ENCODE results near the gene ATG9A. TPM values are rescaled to one million over a fixed set of nuclear protein-coding genes. Genes with fewer than 3 reads are reported as not detected.

The ATG9A gene
- total RNA-seq, 1 donor: 30.3 TPM

DNA sequence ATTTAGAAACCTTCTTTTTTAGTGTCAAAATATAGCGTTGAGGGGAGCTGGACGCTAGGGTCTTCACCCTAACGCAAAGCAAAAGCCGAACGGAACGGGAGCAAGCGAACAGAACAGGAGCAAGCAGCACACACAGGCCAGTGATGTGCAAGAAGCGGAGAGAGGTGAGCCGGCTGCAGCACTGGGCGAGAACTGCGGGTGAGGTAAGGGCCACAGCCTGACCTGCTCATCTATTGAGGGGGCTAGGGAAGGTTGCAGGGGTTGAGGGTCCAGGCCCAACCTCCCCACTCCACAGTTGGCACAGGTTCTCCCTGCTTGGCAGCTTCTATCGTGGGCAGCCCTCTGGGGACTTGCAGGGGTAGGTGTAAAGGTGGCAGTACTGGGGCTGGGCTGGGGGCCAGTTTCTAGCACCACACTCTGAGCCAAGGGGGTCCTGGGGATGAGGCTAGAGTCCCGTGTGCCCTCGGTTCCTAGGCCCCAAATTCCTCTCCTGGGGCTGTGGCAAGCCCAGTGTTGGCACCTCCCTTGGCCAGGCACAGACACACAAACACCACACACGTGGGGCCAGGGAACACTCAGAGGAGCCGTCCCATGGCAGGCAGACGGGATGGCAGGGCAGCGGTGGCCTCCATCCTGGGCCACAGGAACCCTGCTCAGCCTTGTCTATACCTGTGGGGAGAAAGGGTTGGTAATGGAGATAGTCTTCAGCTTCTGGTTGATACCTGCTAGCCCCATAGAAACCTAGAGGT is 9.5 kb downstream of the ATG9A start:
- H3K9me3 ChIP-seq (ENCODE audit: low read depth, low read length): no peaks in the 10 kb centered on the region
- no peaks in the 10 kb centered on the region for H3K27me3 ChIP-seq (ENCODE audit: insufficient read depth, low read length)
- H3K4me1 ChIP-seq (ENCODE audit: insufficient read depth, low read length): peaks cover 36% of the 10 kb centered on the region
- no peak overlapping the region for H3K4me3 ChIP-seq (ENCODE audit: low read length)

DNA sequence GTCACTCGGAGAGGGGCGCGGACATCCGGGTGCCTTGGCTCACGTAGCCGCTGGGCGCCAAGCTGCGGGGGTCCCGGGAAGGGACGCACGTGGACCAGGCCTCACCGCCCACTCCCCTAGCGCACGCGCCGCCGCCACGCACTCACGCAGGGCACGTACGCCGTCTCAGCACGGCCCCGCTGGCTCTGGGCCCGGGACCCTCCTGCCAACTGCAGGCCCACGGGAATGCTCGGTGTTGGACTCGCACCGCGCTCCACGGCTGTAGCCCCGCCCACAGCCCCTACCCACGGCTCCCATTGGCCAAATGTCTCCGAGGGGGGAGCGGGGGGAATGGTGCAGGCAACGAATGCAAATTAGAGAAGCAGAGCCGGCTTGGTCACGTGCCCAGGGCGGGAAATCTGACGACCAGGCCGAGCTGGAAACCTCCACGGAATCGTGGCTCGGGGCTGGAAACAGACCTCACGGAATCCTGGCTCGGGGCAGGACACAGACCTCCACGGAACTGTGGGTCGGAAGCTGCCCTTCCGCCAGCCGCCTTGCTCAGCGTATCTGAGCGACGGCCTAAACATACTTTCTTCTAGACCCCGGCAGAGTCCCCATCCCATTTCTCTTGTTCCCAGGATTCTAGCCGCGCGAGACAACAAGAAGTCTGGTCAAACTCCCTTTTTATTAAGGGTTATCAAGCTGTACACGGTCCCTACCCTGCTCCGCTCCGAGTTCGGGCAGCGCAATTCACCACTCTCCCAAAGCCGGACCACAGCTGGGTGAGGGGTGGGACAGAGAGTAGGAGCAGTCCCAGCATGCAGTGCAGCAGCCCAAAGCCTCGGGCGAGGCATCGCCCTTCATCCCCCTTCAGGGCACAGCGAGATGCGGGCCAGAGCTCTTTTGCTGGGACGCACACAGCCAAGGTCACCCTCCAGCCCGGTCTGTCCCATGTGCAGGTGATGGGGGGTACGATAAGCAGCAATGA is 10.4 kb downstream of the ATG9A start, which contains the start of gene ABCB6:
TSS of gene ABCB6 (minus strand) at position 227 of the 970 bp plus-strand sequence. CDS start 285 bp downstream, outside the sequence.
- Histone ChIP-seq H3K9me3 (ENCODE audit: low read depth, low read length) (no peaks in the 10 kb centered on the region), H3K4me1 (ENCODE audit: insufficient read depth, low read length) (peaks cover 33% of the 10 kb centered on the region), H3K4me3 (ENCODE audit: low read length) (peak within 1 kb of the TSS; percentile 44), H3K27me3 (ENCODE audit: insufficient read depth, low read length) (no peaks in the 10 kb centered on the region)

GRCh38 chr2:219218217-219218731 is 11.2 kb downstream of the ATG9A start:
- H3K9me3 ChIP-seq (ENCODE audit: low read depth, low read length): no peaks in the 10 kb centered on the region
- H3K4me1 ChIP-seq (ENCODE audit: insufficient read depth, low read length): peaks cover 33% of the 10 kb centered on the region
- H3K27me3 ChIP-seq (ENCODE audit: insufficient read depth, low read length): no peaks in the 10 kb centered on the region
- H3K4me3 ChIP-seq (ENCODE audit: low read length): peak overlapping the region; percentile 44

DNA sequence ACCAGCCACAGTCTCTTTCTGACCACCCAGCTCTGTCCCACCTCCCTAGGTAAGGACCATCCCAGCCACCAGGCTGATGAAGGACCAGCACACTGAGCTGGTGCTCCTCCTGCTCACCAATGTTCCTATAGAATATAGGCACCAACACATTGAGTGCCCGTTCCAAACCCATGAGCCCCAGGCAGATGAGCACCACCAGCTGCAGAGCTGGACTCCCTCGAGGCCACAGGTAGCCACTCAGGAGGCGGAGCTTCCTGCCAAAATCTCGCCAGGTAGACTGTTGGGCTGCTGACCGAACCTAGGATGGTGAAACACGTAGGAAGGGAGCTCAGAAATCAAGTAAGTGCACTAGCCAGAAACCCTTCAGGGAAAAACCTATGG is 12.9 kb downstream of the ATG9A start:
- H3K4me1 ChIP-seq (ENCODE audit: insufficient read depth, low read length): peaks cover 33% of the 10 kb centered on the region

DNA sequence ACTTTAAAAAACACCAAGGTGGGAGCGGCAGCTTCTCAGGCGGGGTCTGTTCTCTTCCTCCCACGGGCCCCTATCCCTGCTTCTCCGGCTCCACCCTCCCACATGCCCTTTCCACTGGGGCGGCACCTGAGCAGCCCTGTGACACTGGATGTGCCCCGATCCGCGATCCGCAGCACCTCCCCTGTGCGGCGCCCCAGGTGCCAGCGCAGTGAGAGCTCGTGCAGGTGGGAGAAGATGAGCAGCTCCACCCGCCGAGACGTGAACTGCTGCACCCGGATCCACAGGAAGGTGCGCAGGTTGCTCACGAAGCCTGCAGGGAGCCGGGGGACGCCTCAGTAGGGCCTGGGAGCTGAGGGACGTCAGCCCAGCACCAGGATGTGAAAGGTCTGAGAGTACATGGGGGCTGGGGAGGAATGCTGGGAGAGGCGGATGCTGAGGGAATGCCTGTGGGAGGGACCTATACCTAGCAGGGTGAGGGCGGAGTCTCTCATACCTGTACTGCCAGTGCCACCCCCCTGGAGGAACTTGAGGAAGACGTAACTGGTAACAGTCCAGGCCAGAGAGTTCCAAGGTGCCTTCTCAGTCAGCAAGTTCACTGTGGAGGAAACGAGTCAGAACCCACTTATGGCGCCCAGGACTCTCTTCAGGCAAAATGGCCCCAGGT is 13.4 kb downstream of the ATG9A start:
- Histone ChIP-seq H3K4me3 (ENCODE audit: low read length) (no peak overlapping the region), H3K4me1 (ENCODE audit: insufficient read depth, low read length) (peaks cover 38% of the 10 kb centered on the region), H3K9me3 (ENCODE audit: low read depth, low read length) (no peaks in the 10 kb centered on the region), H3K27me3 (ENCODE audit: insufficient read depth, low read length) (no peaks in the 10 kb centered on the region)

More for the DNA sequence above, 12.9 kb downstream of the ATG9A start:
- Histone ChIP-seq H3K9me3 (ENCODE audit: low read depth, low read length) (no peaks in the 10 kb centered on the region), H3K27me3 (ENCODE audit: insufficient read depth, low read length) (no peaks in the 10 kb centered on the region), H3K4me3 (ENCODE audit: low read length) (no peak overlapping the region)

DNA sequence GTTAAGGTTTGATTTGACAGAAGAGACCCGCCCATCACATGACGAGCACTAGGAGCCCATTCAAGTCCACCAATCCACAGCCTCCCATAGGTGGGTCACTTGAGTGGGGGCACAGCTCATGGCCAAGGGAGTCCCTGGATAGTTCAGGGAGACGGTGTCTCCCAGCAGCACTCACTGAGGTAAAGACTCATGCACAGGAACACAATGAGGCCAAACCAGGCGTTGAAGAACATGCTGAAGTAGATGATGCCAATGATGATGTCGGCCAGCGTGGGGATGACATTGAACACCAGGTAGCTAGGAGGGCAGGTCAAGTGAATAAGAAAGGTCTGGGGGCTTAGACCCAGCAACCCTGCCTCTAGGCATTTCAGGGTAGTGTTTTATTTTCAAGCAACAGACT is 14.7 kb downstream of the ATG9A start:
- Histone ChIP-seq H3K4me3 (ENCODE audit: low read length) (no peak overlapping the region), H3K27me3 (ENCODE audit: insufficient read depth, low read length) (no peaks in the 10 kb centered on the region), H3K4me1 (ENCODE audit: insufficient read depth, low read length) (peaks cover 43% of the 10 kb centered on the region), H3K9me3 (ENCODE audit: low read depth, low read length) (no peaks in the 10 kb centered on the region)

GRCh38 chr2:219214141-219214540 is 15.3 kb downstream of the ATG9A start:
- peaks cover 43% of the 10 kb centered on the region for H3K4me1 ChIP-seq (ENCODE audit: insufficient read depth, low read length)
- H3K27me3 ChIP-seq (ENCODE audit: insufficient read depth, low read length): no peaks in the 10 kb centered on the region
- no peaks in the 10 kb centered on the region for H3K9me3 ChIP-seq (ENCODE audit: low read depth, low read length)
- H3K4me3 ChIP-seq (ENCODE audit: low read length): no peak overlapping the region

- no peak overlapping the region for H3K4me3 ChIP-seq (ENCODE audit: low read length)
- H3K4me1 ChIP-seq (ENCODE audit: insufficient read depth, low read length): peaks cover 42% of the 10 kb centered on the region
- no peaks in the 10 kb centered on the region for H3K27me3 ChIP-seq (ENCODE audit: insufficient read depth, low read length)
- H3K9me3 ChIP-seq (ENCODE audit: low read depth, low read length): no peaks in the 10 kb centered on the region
Measured at GRCh38 chr2:219213486-219214071, 15.9 kb downstream of the ATG9A start.

DNA sequence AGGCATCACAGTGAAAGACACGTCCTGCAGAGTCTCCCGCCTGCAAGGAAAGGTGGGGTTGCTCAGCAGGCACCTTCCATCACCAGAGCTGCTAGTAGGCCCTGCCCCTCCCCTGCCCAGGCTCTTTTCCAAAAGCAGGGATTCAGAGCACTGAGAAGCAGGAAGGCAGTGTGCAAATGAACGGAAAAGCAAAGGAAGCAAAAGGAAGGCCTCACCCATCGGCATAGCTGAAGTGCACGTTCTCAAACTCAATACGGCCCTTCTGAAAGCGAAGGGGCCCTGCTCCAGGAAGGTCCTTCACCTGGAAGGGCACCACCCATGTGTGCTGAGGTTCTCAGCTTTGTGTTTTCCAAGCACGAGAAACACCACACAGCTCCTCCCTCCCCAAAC is 16.4 kb downstream of the ATG9A start:
- Histone ChIP-seq H3K27me3 (ENCODE audit: insufficient read depth, low read length) (no peaks in the 10 kb centered on the region), H3K4me1 (ENCODE audit: insufficient read depth, low read length) (peaks cover 39% of the 10 kb centered on the region), H3K9me3 (ENCODE audit: low read depth, low read length) (no peaks in the 10 kb centered on the region)

GRCh38 chr2:219210886-219211362 is 18.5 kb downstream of the ATG9A start:
- no peak overlapping the region for H3K4me3 ChIP-seq (ENCODE audit: low read length)
- H3K9me3 ChIP-seq (ENCODE audit: low read depth, low read length): no peaks in the 10 kb centered on the region
- H3K27me3 ChIP-seq (ENCODE audit: insufficient read depth, low read length): no peaks in the 10 kb centered on the region
- peaks cover 42% of the 10 kb centered on the region for H3K4me1 ChIP-seq (ENCODE audit: insufficient read depth, low read length)

More for the DNA sequence above, 16.4 kb downstream of the ATG9A start:
- H3K4me3 ChIP-seq (ENCODE audit: low read length): no peak overlapping the region

DNA sequence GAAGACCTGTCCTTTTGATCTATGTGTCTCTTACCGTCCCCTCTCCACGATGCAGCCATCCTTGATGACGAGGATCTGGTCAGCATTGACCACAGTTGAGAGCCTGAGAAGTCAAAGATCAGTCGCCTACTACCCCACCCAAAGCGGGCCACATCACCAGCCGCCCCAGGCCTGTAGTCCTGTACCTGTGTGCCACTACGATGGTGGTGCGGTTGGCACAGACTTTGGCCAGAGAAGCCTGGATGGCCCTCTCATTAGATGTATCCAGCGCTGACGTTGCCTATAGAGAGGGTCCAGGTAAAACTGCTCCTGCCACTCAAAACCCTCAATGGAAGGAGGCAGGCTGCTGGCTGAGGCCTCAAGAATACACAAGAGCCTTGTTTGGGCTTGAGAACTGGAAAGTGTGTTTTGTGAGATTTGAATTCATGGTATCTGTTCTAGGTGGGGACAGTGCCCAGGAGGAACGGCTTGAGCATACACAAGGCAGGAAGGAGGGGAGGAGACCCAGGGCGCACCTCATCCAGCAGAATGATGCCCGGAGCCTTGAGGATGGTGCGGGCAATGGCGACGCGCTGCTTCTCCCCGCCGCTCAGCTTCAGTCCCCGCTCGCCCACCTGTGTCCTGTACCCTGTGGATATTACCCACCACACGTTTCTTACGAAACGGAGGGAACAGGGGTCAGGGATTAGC is 19.1 kb downstream of the ATG9A start:
- H3K9me3 ChIP-seq (ENCODE audit: low read depth, low read length): no peaks in the 10 kb centered on the region
- H3K4me1 ChIP-seq (ENCODE audit: insufficient read depth, low read length): peaks cover 45% of the 10 kb centered on the region
- no peak overlapping the region for H3K4me3 ChIP-seq (ENCODE audit: low read length)
- H3K27me3 ChIP-seq (ENCODE audit: insufficient read depth, low read length): no peaks in the 10 kb centered on the region

DNA sequence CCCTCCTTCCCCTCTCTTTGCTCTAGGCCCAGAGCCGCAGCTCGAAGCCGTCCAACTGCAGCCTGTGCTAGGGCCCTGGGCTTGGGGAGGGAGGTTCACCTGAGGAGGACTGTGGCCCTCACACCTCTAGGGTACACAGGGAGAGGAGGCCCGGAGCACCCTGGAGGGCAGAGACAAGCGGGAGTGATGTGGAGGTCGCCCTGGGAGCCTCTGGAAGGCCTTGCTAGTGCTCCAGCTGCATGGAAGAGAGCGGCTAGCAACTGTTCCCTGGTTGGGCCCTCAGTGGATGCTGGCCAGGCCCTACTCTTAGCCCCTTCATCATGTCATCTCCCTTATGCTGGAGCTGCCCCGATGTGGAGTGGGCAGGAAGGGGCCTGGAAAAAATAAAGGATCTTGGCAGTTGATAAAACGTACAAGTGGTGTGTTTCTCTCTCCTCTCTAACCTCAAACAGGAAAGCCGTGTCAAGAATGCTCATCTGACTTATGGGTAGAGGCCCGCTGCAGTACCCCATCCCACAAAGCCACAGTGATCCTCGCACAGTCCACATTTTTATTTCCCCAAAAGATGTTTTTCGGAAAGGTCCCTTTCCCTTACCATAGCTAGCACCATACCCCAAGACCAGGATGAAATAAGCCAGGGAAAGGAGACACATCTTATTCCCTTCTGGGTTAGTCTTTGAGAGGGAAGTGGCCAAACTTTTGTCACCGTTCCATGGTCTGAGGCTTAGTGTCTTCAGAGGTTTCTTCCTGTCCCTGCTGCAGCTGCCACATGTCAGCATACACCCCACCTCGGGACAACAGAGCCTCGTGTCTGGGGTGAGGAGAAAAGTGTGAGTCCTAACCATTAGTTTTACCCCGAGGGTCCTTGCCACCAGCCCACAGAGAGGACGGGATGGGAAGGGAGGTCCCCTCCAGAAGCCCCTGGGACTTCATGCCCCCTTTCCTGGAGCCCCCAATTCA is 19.9 kb downstream of the ATG9A start:
- no peaks in the 10 kb centered on the region for H3K27me3 ChIP-seq (ENCODE audit: insufficient read depth, low read length)
- no peak overlapping the region for H3K4me3 ChIP-seq (ENCODE audit: low read length)
- H3K9me3 ChIP-seq (ENCODE audit: low read depth, low read length): no peaks in the 10 kb centered on the region
- H3K4me1 ChIP-seq (ENCODE audit: insufficient read depth, low read length): peaks cover 45% of the 10 kb centered on the region
